GM18499 (cell line): ENCODE measurements around the gene CHI3L2.

Experiments used
- ATAC-seq: cut with Tn5 transposase; IDR thresholded peaks from one replicate; pipeline ENCODE4 v1.9.1; 2021; ENCODE audit warnings: moderate number of reproducible peaks; ENCODE audit not compliant: insufficient read depth, unreplicated experiment

The CHI3L2 gene

GRCh38 chr1:111242805-111243523 lies 15.5 kb downstream of the CHI3L2 start:
- no peak for ATAC-seq

DNA sequence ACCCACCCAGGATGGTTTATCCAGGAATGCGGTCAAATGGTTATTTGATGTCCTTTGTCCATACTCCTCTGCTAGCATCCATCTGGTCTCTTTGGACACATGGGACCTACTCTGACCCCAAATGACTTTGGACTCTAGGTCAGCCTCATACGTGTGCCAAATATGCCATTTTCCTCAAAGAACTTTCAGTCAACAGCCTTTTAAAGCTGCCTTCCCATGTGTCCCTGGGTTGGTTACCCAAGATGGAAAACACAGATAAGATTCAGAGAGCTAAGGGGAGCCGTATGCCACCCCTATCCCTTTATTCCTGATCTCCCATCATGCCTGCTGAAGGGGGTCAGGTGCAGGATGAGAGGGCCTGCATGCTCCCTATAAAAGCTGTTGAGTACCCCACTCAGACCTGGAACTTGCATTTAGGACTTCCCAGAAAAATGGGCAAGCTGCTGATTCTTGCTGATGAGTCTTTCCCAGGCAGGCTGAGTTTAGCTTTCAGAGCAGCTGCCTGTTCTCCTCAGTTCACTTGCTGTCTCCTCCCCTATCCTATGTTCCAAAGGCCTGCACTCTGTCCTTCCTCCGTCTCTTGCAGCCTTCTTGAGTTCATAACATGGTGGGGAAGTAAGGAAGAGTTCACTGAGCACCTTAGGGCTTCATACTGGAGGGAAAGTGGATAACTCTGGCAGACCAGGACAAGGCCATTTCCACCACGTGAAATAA lies 19.8 kb downstream of the CHI3L2 start:
- no peak for ATAC-seq

DNA sequence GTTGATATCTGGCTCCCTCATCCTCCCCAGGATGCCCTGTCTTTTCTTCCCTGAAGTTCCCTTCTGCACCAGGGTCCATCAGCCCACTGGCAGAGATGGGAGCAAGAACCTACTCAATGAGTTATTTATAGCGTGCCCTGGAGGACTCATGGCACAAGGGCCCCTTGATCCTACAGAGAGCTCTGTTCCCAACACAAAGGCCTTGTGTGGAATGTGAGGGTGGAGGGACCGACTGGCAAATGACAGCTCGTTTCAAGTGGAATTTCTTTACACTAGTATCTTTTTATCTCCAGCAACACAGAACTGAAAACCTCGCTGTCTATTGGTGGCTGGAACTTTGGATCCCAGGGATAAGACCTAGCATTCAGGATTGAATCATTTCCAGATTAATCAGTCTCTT lies 22.4 kb downstream of the CHI3L2 start:
- no peak for ATAC-seq

DNA sequence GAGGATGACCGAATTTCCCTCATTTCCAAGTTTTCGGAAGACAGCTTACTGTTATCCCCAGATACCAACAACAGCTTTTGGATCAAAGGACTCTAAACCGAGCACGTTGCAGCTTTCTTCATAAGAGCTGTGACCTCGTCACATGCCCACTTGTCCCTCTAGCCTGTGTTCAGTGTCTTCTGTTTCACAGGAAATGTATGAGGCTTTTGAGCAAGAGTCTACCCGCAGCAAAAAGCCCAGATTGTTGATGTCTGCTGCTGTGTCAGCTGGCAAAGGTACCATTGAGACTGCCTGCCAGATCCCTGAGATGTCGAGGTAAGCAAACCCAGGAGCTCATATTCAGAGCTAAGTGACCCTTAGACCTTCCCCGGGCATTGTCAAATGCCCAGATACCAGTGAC lies 24.1 kb downstream of the CHI3L2 start:
- no peak for ATAC-seq

GRCh38 chr1:111252786-111253185 lies 25.3 kb downstream of the CHI3L2 start:
- ATAC-seq = no peak

DNA sequence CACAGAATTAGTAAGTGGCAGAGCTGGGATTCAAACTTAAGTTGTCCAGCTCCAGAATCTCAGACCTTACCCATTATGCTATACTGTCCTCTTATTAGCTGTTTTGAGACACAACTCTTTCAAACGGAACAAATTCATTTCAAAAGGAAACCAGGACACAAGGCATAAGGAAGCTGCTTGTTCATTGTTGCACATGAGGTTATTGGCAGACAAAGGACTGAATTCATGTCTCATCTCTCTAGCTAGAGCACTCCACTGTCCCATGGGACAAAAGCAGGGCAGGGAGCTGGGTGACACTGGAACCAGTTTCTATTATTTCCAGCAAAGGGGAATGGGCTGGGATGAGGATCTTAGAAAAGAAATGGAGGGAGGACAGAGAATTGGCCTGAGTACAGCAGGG lies 26.4 kb downstream of the CHI3L2 start:
- no peak for ATAC-seq

GRCh38 chr1:111256988-111257658 lies 29.6 kb downstream of the CHI3L2 start:
- no peak for ATAC-seq

DNA sequence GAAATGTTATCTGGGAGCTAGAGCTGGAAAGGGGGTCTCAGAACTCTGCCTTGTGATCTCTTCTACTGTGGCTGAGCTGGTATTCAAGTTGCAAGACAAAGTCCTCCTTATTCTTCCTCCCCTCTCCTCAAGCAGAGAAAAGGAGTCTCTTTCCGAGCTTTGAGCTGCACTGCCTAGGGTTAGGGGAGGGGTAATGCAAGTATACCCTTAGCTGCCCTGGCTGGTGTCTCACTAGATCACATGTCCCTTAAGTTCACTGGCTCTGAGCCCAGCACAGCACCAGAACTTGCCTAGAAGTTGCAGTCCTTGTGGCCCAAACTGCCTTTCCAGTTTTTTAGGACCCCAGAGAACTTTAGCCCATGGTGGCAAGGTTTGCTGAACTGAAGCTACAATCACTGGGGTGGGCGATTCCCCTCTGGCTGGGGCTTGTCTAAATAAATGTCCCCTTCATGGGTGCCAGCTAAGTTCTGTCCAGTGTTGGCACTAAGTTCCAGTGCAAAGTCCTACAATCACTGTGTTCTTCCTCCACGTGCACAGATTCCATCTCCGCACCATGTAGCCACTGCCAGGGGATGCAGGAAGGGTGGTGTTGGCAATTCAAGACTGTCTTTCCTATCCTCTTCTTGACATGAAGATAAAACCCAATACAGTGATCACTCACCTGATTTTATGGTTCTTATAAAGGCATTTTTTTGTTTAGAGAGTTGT lies 40.4 kb downstream of the CHI3L2 start:
- no peak for ATAC-seq

- no peak for ATAC-seq
Measured at GRCh38 chr1:111269825-111270406, 42.4 kb downstream of the CHI3L2 start.

DNA sequence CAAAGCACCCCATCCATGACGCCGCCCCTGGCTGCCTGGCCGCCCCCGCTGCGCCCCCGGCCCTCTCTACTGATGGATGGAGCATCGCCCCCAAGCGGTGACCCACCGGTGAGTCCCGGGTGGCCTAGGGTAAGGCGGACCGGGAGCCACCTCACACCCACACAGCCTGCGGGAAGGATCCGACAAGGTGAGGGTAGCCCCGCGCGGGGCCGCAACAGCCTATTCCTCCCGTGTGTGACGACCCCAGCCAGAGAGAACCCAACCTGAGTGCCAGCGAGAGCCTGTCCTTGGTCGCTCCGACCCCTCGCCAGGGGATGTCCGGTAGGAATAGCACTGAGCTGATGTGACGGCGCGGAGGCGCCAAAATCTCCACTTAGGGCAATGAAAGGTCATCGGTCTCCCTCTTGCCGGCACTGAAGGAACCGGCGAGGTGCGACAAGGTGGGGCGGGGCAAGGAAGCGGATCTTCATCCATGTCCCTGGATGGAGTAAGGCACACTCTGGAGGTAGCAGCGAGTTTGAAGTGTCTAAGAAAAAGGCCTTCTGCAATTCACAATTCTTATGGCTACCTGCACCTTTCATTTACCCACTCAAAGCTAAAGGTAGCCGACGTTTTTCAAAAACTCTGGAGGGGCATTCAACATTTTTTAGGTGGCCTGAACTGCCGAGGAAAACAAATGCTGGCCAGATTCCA lies 43.4 kb downstream of the CHI3L2 start:
- no peak for ATAC-seq

DNA sequence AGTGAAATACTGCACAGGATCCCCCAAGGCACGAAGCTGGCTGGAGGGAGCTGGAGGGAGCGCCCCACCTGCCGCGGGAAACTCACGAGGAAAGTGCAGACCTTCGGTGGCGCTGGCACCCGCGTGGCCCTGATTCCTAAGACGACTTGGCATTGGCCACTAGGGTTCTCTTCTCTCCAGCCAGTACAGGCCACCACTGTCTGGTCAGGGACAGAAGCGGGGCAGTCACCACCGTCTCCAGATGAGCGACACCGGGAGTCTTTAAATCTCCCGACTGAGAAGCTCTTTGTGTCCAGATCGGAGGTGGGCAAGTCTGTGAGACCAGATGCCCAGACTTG lies 43.9 kb downstream of the CHI3L2 start:
- no peak for ATAC-seq

- ATAC-seq = no peak
Measured at GRCh38 chr1:111272081-111272480, 44.6 kb downstream of the CHI3L2 start.

DNA sequence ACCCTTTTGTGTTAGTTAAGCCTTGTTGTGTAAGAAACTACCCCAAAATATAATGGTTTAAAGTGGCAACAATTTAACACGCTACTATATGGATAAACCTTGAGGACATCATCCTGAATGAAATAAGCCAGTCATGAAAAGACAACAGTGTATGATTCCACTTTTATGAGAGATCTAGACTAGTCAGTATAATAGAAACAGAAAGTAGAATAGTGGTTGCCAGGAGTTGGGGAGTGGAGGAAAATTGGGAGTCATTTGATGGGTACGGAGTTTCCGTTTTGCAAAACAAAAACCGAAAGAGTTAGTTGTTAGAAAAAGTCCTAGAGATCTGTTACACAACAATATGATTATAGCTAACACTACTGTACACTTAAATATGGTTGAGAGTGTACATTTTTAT lies 47.1 kb downstream of the CHI3L2 start:
- no peak for ATAC-seq

- no peak for ATAC-seq
Measured at GRCh38 chr1:111275079-111275478, 47.6 kb downstream of the CHI3L2 start.

GRCh38 chr1:111275780-111276433 lies 48.4 kb downstream of the CHI3L2 start:
- ATAC-seq = no peak

DNA sequence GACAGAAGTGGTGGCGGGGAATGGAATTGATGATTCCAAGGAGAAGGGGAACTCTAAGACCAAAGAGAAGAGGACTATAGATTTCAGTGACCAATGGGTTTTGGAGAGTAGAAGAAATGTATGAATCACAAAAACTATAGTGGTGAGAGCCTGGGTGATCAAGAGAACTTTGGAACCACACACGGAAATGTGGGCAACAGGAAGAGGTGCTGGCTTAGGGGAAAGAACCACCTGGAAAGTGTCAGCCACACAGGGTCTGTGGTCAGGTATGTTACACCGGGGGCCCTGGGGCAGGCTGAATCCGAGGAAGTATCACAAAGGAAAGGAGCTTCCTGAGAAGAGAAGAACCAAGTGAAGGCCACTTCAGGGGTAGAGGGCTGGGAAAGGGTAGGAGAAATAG lies 51.6 kb downstream of the CHI3L2 start:
- no peak for ATAC-seq

GRCh38 chr1:111280267-111280666 lies 52.8 kb downstream of the CHI3L2 start:
- ATAC-seq = no peak

GRCh38 chr1:111281411-111281810 lies 53.9 kb downstream of the CHI3L2 start:
- no peak for ATAC-seq

GRCh38 chr1:111283838-111284237 lies 56.3 kb downstream of the CHI3L2 start:
- no peak for ATAC-seq

GRCh38 chr1:111285879-111286278 lies 58.4 kb downstream of the CHI3L2 start:
- ATAC-seq = no peak
